Keratinocyte (primary cell): ENCODE data around the gene UVSSA.

Source experiments
- EZH2 ChIP-seq: IDR thresholded peaks from one replicate; pipeline ENCODE4 v1.6.1; 2012; ENCODE audit warnings: inconsistent platforms, mild to moderate bottlenecking, low read length, moderate library complexity
- TF ChIP-seq, protein P1 (sequence below), 3 experiments: IDR thresholded peaks in 1 of 3; conservative IDR thresholded peaks in 1 of 3; optimal IDR thresholded peaks in 1 of 3; 2 replicates in 2 of 3; 3 replicates in 1 of 3; pipeline versions ENCODE3 to v1.5.1; 2011; ENCODE audit warnings: low read length in 3 of 3, mild to moderate bottlenecking in 3 of 3, moderate library complexity in 2 of 3, control low read depth in 1 of 3, inconsistent platforms in 1 of 3; ENCODE audit not compliant: insufficient read depth in 2 of 3; ENCODE audit errors: extremely low read depth in 1 of 3

DNA sequence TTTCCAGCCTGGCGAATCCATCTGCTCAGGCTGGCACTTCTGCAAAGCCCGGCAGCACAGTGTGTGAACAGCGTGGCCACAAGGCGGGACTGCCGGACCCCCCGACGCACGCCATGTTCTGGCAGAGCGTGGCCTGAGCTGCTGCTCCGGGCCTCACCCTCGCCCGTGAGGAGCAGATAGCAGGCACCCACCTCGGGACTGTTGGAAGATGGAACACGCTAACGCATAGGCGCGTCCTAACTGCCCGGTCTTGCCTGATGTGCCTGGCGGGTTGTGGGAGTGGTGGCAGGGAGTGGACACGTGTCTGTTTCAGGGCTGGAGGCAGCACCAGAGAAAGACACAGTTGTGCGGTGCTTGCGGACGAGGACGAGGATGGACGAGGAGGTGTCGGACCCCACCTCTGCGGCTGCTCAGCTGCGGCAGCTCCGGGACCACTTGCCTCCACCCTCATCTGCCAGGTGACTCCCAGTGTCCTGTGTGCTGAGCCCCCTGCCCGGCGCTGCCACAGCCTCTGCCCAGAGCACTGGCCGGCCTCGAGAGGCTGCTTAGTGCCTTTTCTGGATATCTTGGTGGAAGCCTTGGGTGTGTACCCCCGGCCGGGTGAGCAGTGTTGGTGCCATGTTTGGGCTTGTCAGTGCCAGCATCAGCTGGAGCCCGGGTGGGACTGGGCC lies 28.2 kb downstream of the UVSSA start:
- TF ChIP-seq, protein P1, sequence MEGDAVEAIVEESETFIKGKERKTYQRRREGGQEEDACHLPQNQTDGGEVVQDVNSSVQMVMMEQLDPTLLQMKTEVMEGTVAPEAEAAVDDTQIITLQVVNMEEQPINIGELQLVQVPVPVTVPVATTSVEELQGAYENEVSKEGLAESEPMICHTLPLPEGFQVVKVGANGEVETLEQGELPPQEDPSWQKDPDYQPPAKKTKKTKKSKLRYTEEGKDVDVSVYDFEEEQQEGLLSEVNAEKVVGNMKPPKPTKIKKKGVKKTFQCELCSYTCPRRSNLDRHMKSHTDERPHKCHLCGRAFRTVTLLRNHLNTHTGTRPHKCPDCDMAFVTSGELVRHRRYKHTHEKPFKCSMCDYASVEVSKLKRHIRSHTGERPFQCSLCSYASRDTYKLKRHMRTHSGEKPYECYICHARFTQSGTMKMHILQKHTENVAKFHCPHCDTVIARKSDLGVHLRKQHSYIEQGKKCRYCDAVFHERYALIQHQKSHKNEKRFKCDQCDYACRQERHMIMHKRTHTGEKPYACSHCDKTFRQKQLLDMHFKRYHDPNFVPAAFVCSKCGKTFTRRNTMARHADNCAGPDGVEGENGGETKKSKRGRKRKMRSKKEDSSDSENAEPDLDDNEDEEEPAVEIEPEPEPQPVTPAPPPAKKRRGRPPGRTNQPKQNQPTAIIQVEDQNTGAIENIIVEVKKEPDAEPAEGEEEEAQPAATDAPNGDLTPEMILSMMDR (optimal IDR thresholded peaks at IDR 0.05 in 1 of 3, IDR thresholded peaks at IDR 0.05 in 1 of 3, conservative IDR thresholded peaks at IDR 0.05 in 1 of 3; ENCODE audit: extremely low read depth in 1 of 3, insufficient read depth in 2 of 3, low read length in 3 of 3) = no peak
- no peak for TF ChIP-seq EZH2
